Liver (tissue), 9 donors: ENCODE data around the gene CNKSR1. TPM values are rescaled to one million over a fixed set of nuclear protein-coding genes. Genes with fewer than 3 reads are reported as not detected.

Experiments
- DNase-seq: peaks from one replicate; pipeline ENCODE4 v3.0.0-alpha.2; 2017; ENCODE audit warnings: low spot score
- H3K27ac ChIP-seq, 2 donors: one replicate each; pipeline ENCODE4 v1.7.0; 2013; ENCODE audit warnings: inconsistent platforms in 2 of 2, low read length in 2 of 2, control low read depth in 1 of 2, low read depth in 1 of 2, mild to moderate bottlenecking in 1 of 2
- H3K27me3 ChIP-seq, 4 donors: one replicate each; pipeline versions ENCODE4 v1.6.1 to v1.7.0; 2013; ENCODE audit warnings: low read length in 3 of 4, inconsistent platforms in 1 of 4, mild to moderate bottlenecking in 1 of 4, moderate library complexity in 1 of 4; ENCODE audit not compliant: control insufficient read depth in 4 of 4, insufficient read depth in 4 of 4
- H3K36me3 ChIP-seq, 4 donors: one replicate each; pipeline versions ENCODE4 v1.6.1 to v1.7.0; 2013; ENCODE audit warnings: low read length in 3 of 4, mild to moderate bottlenecking in 3 of 4, low read depth in 1 of 4, moderate library complexity in 1 of 4; ENCODE audit not compliant: control insufficient read depth in 4 of 4, insufficient read depth in 3 of 4
- H3K4me1 ChIP-seq, 4 donors: one replicate each; pipeline versions ENCODE4 v1.6.1 to v1.7.0; 2013; ENCODE audit warnings: low read length in 3 of 4, mild to moderate bottlenecking in 3 of 4, moderate library complexity in 1 of 4; ENCODE audit not compliant: control insufficient read depth in 4 of 4, insufficient read depth in 4 of 4
- H3K4me3 ChIP-seq, 3 donors: one replicate each; pipeline versions ENCODE4 v1.6.1 to v1.7.0; 2013; ENCODE audit warnings: low read length in 3 of 3, control low read depth in 1 of 3, low read depth in 1 of 3, mild to moderate bottlenecking in 1 of 3
- H3K9ac ChIP-seq, 2 donors: one replicate each; pipeline ENCODE4 v1.7.0; 2013; ENCODE audit warnings: low read length in 2 of 2, mild to moderate bottlenecking in 2 of 2, moderate library complexity in 2 of 2, control low read depth in 1 of 2, low read depth in 1 of 2
- H3K9me3 ChIP-seq, 4 donors: one replicate each; pipeline versions ENCODE4 v1.6.1 to v1.7.0; 2013; ENCODE audit warnings: low read length in 3 of 4; ENCODE audit not compliant: control insufficient read depth in 4 of 4
- ATF3 ChIP-seq: IDR thresholded peaks from 2 replicates; pipeline ENCODE4 v1.6.1; 2016; ENCODE audit warnings: antibody characterized with exemption
- FOXA1 ChIP-seq: IDR thresholded peaks from 2 replicates; pipeline ENCODE4 v1.6.1; 2016; ENCODE audit warnings: antibody characterized with exemption
- GABPA ChIP-seq, 2 donors: IDR thresholded peaks in 1 of 2; conservative IDR thresholded peaks in 1 of 2; 2 replicates each; pipeline ENCODE4 v1.6.1; 2016; ENCODE audit warnings: antibody characterized with exemption in 2 of 2, mild to moderate bottlenecking in 1 of 2, moderate library complexity in 1 of 2
- HNF4A ChIP-seq, 2 donors: conservative IDR thresholded peaks; 2 replicates each; pipeline ENCODE4 v1.6.1; 2016; ENCODE audit warnings: antibody characterized with exemption in 2 of 2, mild to moderate bottlenecking in 2 of 2
- HNF4G ChIP-seq: IDR thresholded peaks from 2 replicates; pipeline ENCODE4 v1.6.1; 2016; ENCODE audit warnings: antibody characterized with exemption
- MAX ChIP-seq: IDR thresholded peaks from 2 replicates; pipeline ENCODE4 v1.6.1; 2016; ENCODE audit warnings: antibody characterized with exemption
- NR2F2 ChIP-seq: IDR thresholded peaks from 2 replicates; pipeline ENCODE4 v1.6.1; 2016; ENCODE audit warnings: antibody characterized with exemption
- RAD21 ChIP-seq, 2 donors: IDR thresholded peaks; 2 replicates each; pipeline ENCODE4 v1.6.1; 2016; ENCODE audit warnings: antibody characterized with exemption in 2 of 2, mild to moderate bottlenecking in 2 of 2
- RXRA ChIP-seq, 2 donors: IDR thresholded peaks; 2 replicates each; pipeline ENCODE4 v1.6.1; 2017 to 2018; ENCODE audit warnings: antibody characterized with exemption in 2 of 2, mild to moderate bottlenecking in 1 of 2
- SP1 ChIP-seq: IDR thresholded peaks from 2 replicates; pipeline ENCODE4 v1.6.1; 2018; ENCODE audit warnings: antibody characterized with exemption, mild to moderate bottlenecking
- TAF1 ChIP-seq: conservative IDR thresholded peaks from 2 replicates; pipeline ENCODE4 v1.6.1; 2016; ENCODE audit warnings: antibody characterized with exemption, mild to moderate bottlenecking
- YY1 ChIP-seq: IDR thresholded peaks from 2 replicates; pipeline ENCODE4 v1.6.1; 2016; ENCODE audit warnings: antibody characterized with exemption, mild to moderate bottlenecking
- WGBS: extraction: QIAGEN DNeasy Blood & Tissue Kit; methylation state at CpG from one replicate; pipeline ENCODE4 v1.1.7; 2013; 5-methylcytosine and 5-hydroxymethylcytosine counted together
- polyA plus RNA-seq, 2 donors: library from polyadenylated mRNA; stranded (reverse) in 1 of 2; unstranded in 1 of 2; fragments of 200-250 nt in 1 of 2; fragments of >200 nt in 1 of 2; fragmentation: Nextera tagmentation in 1 of 2; extraction: Ambion mirVana in 1 of 2; gene quantifications; one replicate each; pipeline versions ENCODE4 v1.2.1 to v1.2.3, GENCODE V29; 2013 to 2015
- total RNA-seq, 2 donors: library from RNA; depleted of rRNA; stranded (reverse); fragments of >200 nt; gene quantifications; one replicate each; pipeline ENCODE4 v1.2.3, GENCODE V29; 2014
- TF ChIP-seq, protein P1 (sequence below): IDR thresholded peaks from 2 replicates; pipeline ENCODE4 v1.6.1; 2016; ENCODE audit warnings: antibody characterized with exemption, mild to moderate bottlenecking
- donor health status: healthy.
- donor health status: healthy.
- donor health status: healthy.
- donor health status: healthy.
- donor health status: healthy.

Gene CNKSR1
- total and polyA plus RNA-seq, 4 donors, result 0.48 to 2.2 (median 0.87) TPM

- TF ChIP-seq, protein P1, sequence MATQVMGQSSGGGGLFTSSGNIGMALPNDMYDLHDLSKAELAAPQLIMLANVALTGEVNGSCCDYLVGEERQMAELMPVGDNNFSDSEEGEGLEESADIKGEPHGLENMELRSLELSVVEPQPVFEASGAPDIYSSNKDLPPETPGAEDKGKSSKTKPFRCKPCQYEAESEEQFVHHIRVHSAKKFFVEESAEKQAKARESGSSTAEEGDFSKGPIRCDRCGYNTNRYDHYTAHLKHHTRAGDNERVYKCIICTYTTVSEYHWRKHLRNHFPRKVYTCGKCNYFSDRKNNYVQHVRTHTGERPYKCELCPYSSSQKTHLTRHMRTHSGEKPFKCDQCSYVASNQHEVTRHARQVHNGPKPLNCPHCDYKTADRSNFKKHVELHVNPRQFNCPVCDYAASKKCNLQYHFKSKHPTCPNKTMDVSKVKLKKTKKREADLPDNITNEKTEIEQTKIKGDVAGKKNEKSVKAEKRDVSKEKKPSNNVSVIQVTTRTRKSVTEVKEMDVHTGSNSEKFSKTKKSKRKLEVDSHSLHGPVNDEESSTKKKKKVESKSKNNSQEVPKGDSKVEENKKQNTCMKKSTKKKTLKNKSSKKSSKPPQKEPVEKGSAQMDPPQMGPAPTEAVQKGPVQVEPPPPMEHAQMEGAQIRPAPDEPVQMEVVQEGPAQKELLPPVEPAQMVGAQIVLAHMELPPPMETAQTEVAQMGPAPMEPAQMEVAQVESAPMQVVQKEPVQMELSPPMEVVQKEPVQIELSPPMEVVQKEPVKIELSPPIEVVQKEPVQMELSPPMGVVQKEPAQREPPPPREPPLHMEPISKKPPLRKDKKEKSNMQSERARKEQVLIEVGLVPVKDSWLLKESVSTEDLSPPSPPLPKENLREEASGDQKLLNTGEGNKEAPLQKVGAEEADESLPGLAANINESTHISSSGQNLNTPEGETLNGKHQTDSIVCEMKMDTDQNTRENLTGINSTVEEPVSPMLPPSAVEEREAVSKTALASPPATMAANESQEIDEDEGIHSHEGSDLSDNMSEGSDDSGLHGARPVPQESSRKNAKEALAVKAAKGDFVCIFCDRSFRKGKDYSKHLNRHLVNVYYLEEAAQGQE, result no peak
- TF ChIP-seq MAX (no peak), YY1 (no peak), SP1 (no peak), HNF4A (conservative IDR thresholded peaks at IDR 0.05) (no peak), FOXA1 (no peak), RAD21 (IDR thresholded peaks at IDR 0.05) (no peak), NR2F2 (no peak), HNF4G (no peak), GABPA (IDR thresholded peaks at IDR 0.05 in 1 of 2, conservative IDR thresholded peaks at IDR 0.05 in 1 of 2) (no peak), TAF1 (no peak)
- WGBS, result 91% methylated on average over 6 of the region's 6 CpGs
- no peak overlapping the region for H3K9ac ChIP-seq
These were observed 36.1 kb downstream of the CNKSR1 start for GRCh38 chr1:26213335-26213905.

DNA sequence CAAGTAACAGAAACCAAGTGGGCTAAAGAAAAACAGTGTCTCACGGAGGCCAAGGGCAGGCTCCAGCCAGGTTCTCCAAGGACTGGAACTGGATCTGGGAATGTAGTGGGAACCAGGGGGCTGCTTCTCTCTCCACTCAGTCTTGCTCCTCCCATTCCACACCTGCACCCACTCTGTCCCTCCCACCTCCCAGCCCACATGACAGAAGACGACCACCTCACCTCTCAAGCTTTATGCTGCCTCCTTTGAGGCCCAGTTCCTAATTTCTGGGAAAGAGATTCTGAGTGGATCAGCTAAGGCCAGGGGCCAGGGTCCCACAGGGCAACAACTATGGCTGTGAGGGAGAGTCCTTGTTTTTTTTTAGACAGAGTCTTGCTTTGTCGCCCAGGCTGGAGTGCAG lies 38.0 kb downstream of the CNKSR1 start:
- DNase-seq, result no peak
- WGBS, result 46% methylated on average over 3 of the region's 3 CpGs
- H3K4me3 ChIP-seq, result no peak overlapping the region
- H3K9ac ChIP-seq, result no peak overlapping the region
- no peak overlapping the region for H3K27ac ChIP-seq
- H3K4me1 ChIP-seq, result peaks cover 0 to 3% (median 0%) of the 10 kb centered on the region in 4 donors
- no peaks in the 10 kb centered on the region for H3K36me3 ChIP-seq
- TF ChIP-seq YY1 (no peak), ATF3 (no peak)
- H3K27me3 ChIP-seq, result no peaks in the 10 kb centered on the region
- H3K9me3 ChIP-seq, result no peaks in the 10 kb centered on the region

More at GRCh38 chr1:26213335-26213905, 36.1 kb downstream of the CNKSR1 start:
- Histone ChIP-seq H3K4me3 (no peak overlapping the region), H3K4me1 (no peaks in the 10 kb centered on the region), H3K9me3 (no peaks in the 10 kb centered on the region), H3K27me3 (no peaks in the 10 kb centered on the region), H3K36me3 (no peaks in the 10 kb centered on the region), H3K27ac (no peak overlapping the region)
- no peak for DNase-seq

DNA sequence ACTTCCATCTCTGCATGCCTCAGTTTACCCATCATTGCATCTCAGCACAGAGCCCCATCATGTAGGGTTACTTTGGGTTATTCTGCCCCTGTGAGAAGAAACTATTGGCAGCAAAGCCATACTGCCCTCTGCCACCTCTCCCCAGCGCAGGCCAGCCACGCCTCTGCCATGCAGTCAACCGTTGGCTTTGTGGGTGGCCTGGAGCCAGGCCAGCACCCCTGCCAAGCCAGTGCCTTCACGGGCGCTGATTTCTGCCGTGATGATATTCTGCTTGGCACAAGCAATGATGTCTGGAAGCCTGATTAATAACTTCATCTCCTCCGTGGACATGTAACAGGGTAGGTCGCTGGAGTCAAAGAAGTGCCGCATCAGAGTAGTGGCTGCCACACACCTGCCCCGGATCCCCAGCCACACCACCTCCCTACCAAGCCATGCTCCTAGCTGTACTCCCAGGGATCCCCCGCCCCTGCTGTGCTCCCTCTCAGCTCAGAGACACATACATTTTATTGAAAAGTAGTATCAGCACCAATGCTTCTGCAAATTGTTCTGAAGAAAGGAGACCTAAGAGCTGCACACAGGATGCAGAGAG lies 41.7 kb downstream of the CNKSR1 start:
- H3K9ac ChIP-seq, result no peak overlapping the region
- DNase-seq, result no peak
- no peak overlapping the region for H3K27ac ChIP-seq
- H3K36me3 ChIP-seq, result no peaks in the 10 kb centered on the region
- peaks cover 0 to 3% (median 0%) of the 10 kb centered on the region in 4 donors for H3K4me1 ChIP-seq
- H3K9me3 ChIP-seq, result no peaks in the 10 kb centered on the region
- WGBS, result 46% methylated on average over 11 of the region's 11 CpGs
- TF ChIP-seq HNF4A (conservative IDR thresholded peaks at IDR 0.05) (no peak), RXRA (IDR thresholded peaks at IDR 0.05) (peak in 1 of 2 donors; percentile 24)
- H3K4me3 ChIP-seq, result no peak overlapping the region
- H3K27me3 ChIP-seq, result no peaks in the 10 kb centered on the region
